HepG2 (cell line): ENCODE measurements around the gene PCDHAC1.

Source experiments
- MYNN ChIP-seq: sonication (generic); formaldehyde crosslinking; IDR thresholded peaks from 2 replicates; pipeline ENCODE4 v1.4.0; 2020; ENCODE audit warnings: mild to moderate bottlenecking, low read depth, missing genetic modification reagents
- SRSF4 ChIP-seq: fragments of 200-400 bp; formaldehyde crosslinking; IDR thresholded peaks from one replicate; pipeline ENCODE4 v1.6.1; 2018; ENCODE audit warnings: mild to moderate bottlenecking, low read depth, low read length, moderate library complexity; ENCODE audit not compliant: poor library complexity, severe bottlenecking

GRCh38 chr5:140978260-140978659 is 52.2 kb downstream of the PCDHAC1 start:
- TF ChIP-seq SRSF4 (no peak), MYNN (CRISPR knock-in tag) (no peak)
